Endodermal cell (in vitro differentiated cells): ENCODE data around the gene TDP1. TPM values are rescaled to one million over a fixed set of nuclear protein-coding genes. Genes with fewer than 3 reads are reported as not detected.

Experiments
- DNase-seq: peaks from one replicate; pipeline ENCODE4 v3.0.0-alpha.2; 2017
- H3K27ac ChIP-seq: 2 replicates; pipeline ENCODE4 v1.5.1; 2013; ENCODE audit warnings: mild to moderate bottlenecking, low read depth, low read length, moderate library complexity
- H3K27me3 ChIP-seq: 2 replicates; pipeline ENCODE4 v1.6.1; 2013; ENCODE audit warnings: mild to moderate bottlenecking, low read length, moderate library complexity; ENCODE audit not compliant: insufficient read depth, control insufficient read depth, poor library complexity, severe bottlenecking
- H3K36me3 ChIP-seq: 2 replicates; pipeline ENCODE4 v1.7.0; 2013; ENCODE audit warnings: mild to moderate bottlenecking, low read length, moderate library complexity; ENCODE audit not compliant: control insufficient read depth, insufficient read depth
- H3K4me1 ChIP-seq: one replicate; pipeline ENCODE4 v1.7.0; 2013; ENCODE audit warnings: low read length; ENCODE audit not compliant: control insufficient read depth, insufficient read depth
- H3K4me3 ChIP-seq: 2 replicates; pipeline ENCODE4 v1.5.1; 2013; ENCODE audit warnings: mild to moderate bottlenecking, low read length, moderate library complexity
- H3K9ac ChIP-seq: 2 replicates; pipeline ENCODE4 v1.6.1; 2013; ENCODE audit warnings: mild to moderate bottlenecking, low read length, moderate library complexity; ENCODE audit not compliant: poor library complexity, severe bottlenecking; ENCODE audit errors: extremely low read depth
- H3K9me3 ChIP-seq: 2 replicates; pipeline ENCODE4 v1.6.1; 2013; ENCODE audit warnings: mild to moderate bottlenecking, low read length, moderate library complexity; ENCODE audit not compliant: control insufficient read depth
- H3K27ac Mint-ChIP-seq: 2 replicates; pipeline ENCODE4 v1.8.0; 2020; ENCODE audit warnings: mixed read lengths
- H3K27me3 Mint-ChIP-seq: 2 replicates; pipeline ENCODE4 v1.8.0; 2021; ENCODE audit warnings: mild to moderate bottlenecking, mixed read lengths; ENCODE audit not compliant: insufficient read depth
- H3K36me3 Mint-ChIP-seq: 2 replicates; pipeline ENCODE4 v1.8.0; 2020; ENCODE audit warnings: low read depth, mixed read lengths
- H3K4me1 Mint-ChIP-seq: 2 replicates; pipeline ENCODE4 v1.8.0; 2020; ENCODE audit warnings: mixed read lengths
- H3K4me3 Mint-ChIP-seq: 2 replicates; pipeline ENCODE4 v1.8.0; 2020; ENCODE audit warnings: mild to moderate bottlenecking, moderate library complexity, mixed read lengths
- H3K9me3 Mint-ChIP-seq: 2 replicates; pipeline ENCODE4 v1.8.0; 2020; ENCODE audit warnings: mild to moderate bottlenecking, mixed read lengths
- WGBS, 2 experiments: methylation state at CpG; one replicate each; pipeline versions ENCODE4 v1.1.5 to v1.1.7; 2013; ENCODE audit warnings: missing lambda C conversion rate in 2 of 2, mixed read lengths in 1 of 2; ENCODE audit not compliant: insufficient coverage in 1 of 2, insufficient read length in 1 of 2; 5-methylcytosine and 5-hydroxymethylcytosine counted together
- total RNA-seq, 2 donors: library from RNA; stranded (reverse); fragmentation: NEBNext Ultra II Directional in 1 of 2; extraction: Animal tissue kit (Norgen Biotek cat#: 25700) in 1 of 2; gene quantifications; 2 replicates in 1 of 2; 3 replicates in 1 of 2; pipeline ENCODE4 v1.2.1, GENCODE V29; 2021
- TF ChIP-seq, protein P1 (sequence below): fragments of 200-600 bp; sonication (generic); conservative IDR thresholded peaks from 2 replicates; pipeline ENCODE4 v1.5.0; 2021; ENCODE audit warnings: antibody characterized with exemption, mild to moderate bottlenecking

Gene TDP1
- total RNA-seq, 2 donors from 2014 or later, result 51.4 to 69.2 TPM

DNA sequence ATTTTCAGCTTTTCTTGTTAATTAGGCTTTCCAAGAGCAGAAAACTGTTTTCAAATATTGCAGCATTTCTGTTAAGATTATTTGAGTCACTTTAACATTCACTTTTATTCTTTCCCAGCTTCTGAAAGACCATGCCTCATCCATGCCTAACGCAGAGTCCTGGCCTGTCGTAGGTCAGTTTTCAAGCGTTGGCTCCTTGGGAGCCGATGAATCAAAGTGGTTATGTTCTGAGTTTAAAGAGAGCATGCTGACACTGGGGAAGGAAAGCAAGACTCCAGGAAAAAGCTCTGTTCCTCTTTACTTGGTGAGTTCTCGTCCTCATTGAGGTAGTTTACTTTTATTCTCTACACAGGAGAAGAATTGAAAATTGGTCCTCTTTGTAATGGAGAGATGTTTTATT is 33.1 kb downstream of the TDP1 start:
- H3K4me3 ChIP-seq, result no peak overlapping the region
- H3K4me1 ChIP-seq, result no peaks in the 10 kb centered on the region
- 87 to 100% methylated on average over 1 to 5 of the region's 5 CpGs for WGBS, 2 experiments
- DNase-seq, result no peak
- peaks cover 86% of the 10 kb centered on the region for H3K36me3 ChIP-seq
- Mint-ChIP-seq H3K27ac (peak overlapping the region; percentile 33), H3K36me3 (peaks cover 43% of the 10 kb centered on the region), H3K9me3 (no peaks in the 10 kb centered on the region), H3K27me3 (no peaks in the 10 kb centered on the region), H3K4me1 (peaks cover 36% of the 10 kb centered on the region), H3K4me3 (no peak overlapping the region)
- no peak overlapping the region for H3K27ac ChIP-seq
- H3K9me3 ChIP-seq, result peaks cover 3% of the 10 kb centered on the region
- no peaks in the 10 kb centered on the region for H3K27me3 ChIP-seq
- TF ChIP-seq, protein P1, sequence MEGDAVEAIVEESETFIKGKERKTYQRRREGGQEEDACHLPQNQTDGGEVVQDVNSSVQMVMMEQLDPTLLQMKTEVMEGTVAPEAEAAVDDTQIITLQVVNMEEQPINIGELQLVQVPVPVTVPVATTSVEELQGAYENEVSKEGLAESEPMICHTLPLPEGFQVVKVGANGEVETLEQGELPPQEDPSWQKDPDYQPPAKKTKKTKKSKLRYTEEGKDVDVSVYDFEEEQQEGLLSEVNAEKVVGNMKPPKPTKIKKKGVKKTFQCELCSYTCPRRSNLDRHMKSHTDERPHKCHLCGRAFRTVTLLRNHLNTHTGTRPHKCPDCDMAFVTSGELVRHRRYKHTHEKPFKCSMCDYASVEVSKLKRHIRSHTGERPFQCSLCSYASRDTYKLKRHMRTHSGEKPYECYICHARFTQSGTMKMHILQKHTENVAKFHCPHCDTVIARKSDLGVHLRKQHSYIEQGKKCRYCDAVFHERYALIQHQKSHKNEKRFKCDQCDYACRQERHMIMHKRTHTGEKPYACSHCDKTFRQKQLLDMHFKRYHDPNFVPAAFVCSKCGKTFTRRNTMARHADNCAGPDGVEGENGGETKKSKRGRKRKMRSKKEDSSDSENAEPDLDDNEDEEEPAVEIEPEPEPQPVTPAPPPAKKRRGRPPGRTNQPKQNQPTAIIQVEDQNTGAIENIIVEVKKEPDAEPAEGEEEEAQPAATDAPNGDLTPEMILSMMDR, result no peak
- H3K9ac ChIP-seq, result no peak overlapping the region

DNA sequence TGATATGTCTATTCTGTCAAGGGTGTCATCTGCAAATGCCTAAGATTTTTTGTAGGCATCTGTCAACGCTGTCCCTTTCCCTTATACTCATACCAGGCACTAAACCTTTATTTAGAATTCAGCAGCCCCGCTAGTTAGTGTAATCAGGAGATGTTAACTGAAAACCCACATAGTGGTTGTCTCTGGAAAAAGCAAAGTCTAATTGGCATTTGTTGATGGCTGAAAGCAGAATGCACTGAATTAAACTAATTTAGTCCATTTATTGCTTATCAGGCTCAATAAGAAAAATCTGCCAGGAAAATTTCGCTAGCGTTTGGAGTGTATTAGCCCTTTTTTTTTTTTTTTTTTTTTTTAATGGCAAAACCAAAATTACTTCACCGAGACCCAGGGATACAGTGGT is 34.5 kb downstream of the TDP1 start:
- H3K36me3 Mint-ChIP-seq, result peaks cover 47% of the 10 kb centered on the region
- DNase-seq, result no peak
- no peak overlapping the region for H3K4me3 Mint-ChIP-seq
- H3K4me3 ChIP-seq, result no peak overlapping the region
- H3K27me3 Mint-ChIP-seq, result no peaks in the 10 kb centered on the region
- H3K9ac ChIP-seq, result no peak overlapping the region
- peaks cover 8% of the 10 kb centered on the region for H3K9me3 ChIP-seq
- 97 to 100% methylated on average over 1 to 5 of the region's 5 CpGs for WGBS, 2 experiments
- H3K27me3 ChIP-seq, result no peaks in the 10 kb centered on the region
- H3K27ac Mint-ChIP-seq, result no peak overlapping the region
- no peaks in the 10 kb centered on the region for H3K4me1 ChIP-seq
- no peak overlapping the region for H3K27ac ChIP-seq
- H3K36me3 ChIP-seq, result peaks cover 90% of the 10 kb centered on the region
- H3K9me3 Mint-ChIP-seq, result no peaks in the 10 kb centered on the region
- TF ChIP-seq, protein P1, result no peak
- peaks cover 26% of the 10 kb centered on the region for H3K4me1 Mint-ChIP-seq

- Histone ChIP-seq H3K4me1 (no peaks in the 10 kb centered on the region), H3K27me3 (no peaks in the 10 kb centered on the region), H3K36me3 (peaks cover 90% of the 10 kb centered on the region), H3K4me3 (no peak overlapping the region), H3K27ac (no peak overlapping the region), H3K9me3 (peaks cover 8% of the 10 kb centered on the region), H3K9ac (no peak overlapping the region)
- DNase-seq, result no peak
- WGBS, 2 experiments, result 81% methylated on average over 2 of the region's 2 CpGs; no CpG with 5 or more reads in 1 of the 2 experiments
- no peak overlapping the region for H3K27ac Mint-ChIP-seq
- peaks cover 26% of the 10 kb centered on the region for H3K4me1 Mint-ChIP-seq
- peaks cover 49% of the 10 kb centered on the region for H3K36me3 Mint-ChIP-seq
- H3K9me3 Mint-ChIP-seq, result no peaks in the 10 kb centered on the region
- TF ChIP-seq, protein P1, result no peak
- no peak overlapping the region for H3K4me3 Mint-ChIP-seq
- no peaks in the 10 kb centered on the region for H3K27me3 Mint-ChIP-seq
Measured at GRCh38 chr14:89990623-89991275, 35.0 kb downstream of the TDP1 start.
